ENCODE data around the gene CAND2.

DNA sequence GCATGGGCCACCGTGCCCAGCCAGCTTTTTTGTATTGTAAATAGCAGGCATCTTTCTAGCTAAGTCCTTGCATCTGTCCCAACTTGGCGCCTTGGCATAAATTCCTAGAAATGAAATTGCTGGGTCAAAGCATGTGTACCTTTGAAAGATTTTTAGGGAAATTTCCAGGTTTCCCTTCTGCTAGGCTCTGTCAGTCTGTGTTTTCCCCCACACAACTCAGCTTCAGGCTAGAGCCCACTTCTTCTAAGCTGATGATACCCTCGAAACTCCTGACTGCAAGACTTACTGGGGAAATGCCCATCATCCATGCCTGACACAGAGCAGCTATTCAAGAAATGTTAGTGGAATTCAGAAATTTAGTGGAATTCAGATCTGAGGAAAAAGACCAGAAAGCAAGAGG lies 55.7 kb downstream of the CAND2 start:
- TF ChIP-seq CTCF (IDR thresholded peaks at IDR 0.05) (no peak), EP300 (IDR thresholded peaks at IDR 0.05) (no peak), POLR2AphosphoS5 (IDR thresholded peaks at IDR 0.05) (no peak)

Measured in gastroesophageal sphincter (tissue), 3 donors.